GM15510 (cell line): ENCODE results near the gene ZNF784.
A peak's percentile ranks its signal among the peaks of the same experiment; 100 is the strongest.

Experiments
- POLR2A ChIP-seq: IDR thresholded peaks from 3 replicates; pipeline ENCODE4 v1.6.1; 2011; ENCODE audit warnings: borderline replicate concordance; ENCODE audit not compliant: insufficient read length; ENCODE audit errors: extremely low read depth

ZNF784 gene

DNA sequence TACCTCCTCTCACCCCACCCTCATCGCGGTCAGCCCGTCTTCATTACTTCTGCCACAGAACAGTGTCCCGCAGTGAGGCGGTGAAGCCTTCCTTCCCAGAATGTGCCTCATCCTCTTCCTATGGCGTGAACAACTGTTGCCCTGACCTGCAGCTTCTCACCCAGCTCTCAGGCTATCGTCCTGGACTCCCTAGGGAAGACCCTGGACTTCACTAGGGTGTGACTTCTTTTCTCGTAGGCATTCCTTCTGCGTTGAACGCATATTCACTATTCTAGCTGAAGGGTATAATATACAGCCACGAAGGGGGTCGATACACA lies 17.9 kb downstream of the ZNF784 start:
- no peak for TF ChIP-seq POLR2A

DNA sequence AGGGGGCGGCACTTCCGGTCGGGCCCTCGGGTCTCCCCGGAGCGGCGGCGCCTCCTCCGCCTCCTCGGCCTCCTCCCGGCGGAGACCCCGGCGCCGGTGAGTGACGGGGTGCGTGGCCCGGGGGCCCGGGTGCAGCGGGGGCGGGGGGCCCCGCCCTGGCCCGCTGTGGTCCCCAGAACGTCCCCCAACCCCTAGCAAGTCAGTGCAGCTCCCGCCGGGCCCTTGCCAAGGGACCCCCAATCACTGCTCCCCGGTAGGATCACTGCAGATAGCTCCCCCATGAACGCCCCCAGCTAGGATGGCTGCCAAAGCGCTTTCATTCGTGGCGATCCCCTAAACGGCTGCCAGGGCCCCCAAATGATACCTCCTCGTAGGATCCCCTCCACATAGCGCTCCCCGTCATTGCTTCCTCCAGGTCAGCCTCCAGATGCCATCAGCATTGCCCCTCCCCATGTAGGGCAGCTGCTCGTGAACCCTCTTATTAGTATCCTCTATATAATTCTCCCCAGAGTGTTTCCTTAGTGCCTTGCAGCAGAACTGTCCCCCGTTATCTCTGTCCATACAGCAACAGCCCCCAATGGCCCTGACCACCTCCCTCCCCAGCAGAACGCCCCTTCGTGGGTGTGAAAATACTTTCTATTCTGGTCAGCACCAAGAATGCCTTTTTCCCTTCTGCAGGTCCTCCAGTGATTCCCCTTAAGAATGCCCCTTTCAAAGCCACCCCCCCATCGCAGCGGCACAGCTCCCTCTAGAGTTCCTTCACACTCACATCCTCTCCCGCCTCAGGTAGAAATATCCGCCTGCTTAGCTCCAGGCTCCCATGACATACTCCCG lies 18.5 kb downstream of the ZNF784 start, which contains the start of gene ZNF865:
Gene ZNF865, plus strand, starts transcription at position 11 of the 834 bp plus-strand sequence. CDS start 7,972 bp downstream, outside the sequence.
- TF ChIP-seq POLR2A = peak; percentile 21

DNA sequence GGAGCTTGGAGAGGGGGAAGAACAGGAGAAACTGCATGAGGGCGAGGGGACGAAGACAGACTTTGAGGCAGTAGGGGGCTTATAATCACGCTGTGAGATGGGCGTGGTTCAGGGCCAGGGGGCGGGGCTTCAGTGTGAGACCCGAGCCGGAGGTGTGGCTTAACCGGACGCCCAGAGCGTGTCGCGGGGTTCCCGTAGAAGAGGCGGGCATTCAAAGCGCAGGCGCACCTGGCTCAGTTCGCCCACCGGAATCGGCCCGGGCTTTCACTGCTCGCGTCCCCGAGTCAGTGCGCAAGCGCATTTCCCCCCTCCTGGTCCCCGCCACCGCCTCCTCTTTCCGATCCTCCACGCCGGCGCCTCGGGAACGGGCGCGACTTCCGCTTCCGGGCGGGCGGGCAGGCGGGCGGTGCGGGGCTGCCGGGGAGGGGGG lies 19.1 kb downstream of the ZNF784 start:
- TF ChIP-seq POLR2A = peak; percentile 16

DNA sequence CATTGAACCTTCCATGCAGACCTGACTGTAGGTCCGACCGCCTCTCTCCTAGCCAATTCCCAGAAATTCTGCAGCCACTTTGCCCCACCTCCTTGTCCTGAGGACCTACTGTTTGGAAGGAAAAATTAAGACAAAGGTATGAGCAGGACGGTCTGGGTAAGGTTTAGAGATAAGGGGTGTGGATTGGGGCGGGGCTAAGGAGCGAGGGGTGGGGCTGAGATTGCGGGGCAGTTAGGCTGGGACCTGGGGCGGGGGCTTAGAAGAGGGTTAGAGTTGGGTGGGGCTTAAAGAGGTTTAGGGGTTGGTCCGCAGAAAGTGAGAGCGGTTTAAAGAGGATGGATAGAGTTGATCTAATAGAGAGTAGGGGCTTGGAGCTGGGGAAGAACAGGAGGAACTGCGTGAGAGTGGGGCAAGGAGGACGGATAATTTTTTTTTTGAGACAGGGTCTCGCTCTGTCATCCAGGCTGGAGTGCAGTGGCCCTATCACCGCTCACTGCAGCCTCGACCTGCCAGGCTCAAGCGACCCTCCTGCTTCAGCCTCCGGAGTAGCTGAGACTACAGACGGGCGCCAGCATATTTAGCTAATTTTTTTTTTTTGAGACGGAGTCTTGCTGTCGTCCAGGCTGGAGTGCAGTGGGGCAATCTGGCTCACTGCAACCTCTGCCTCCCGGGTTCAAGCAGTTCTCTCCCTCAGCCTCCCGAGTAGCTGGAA lies 20.6 kb downstream of the ZNF784 start:
- no peak for TF ChIP-seq POLR2A

DNA sequence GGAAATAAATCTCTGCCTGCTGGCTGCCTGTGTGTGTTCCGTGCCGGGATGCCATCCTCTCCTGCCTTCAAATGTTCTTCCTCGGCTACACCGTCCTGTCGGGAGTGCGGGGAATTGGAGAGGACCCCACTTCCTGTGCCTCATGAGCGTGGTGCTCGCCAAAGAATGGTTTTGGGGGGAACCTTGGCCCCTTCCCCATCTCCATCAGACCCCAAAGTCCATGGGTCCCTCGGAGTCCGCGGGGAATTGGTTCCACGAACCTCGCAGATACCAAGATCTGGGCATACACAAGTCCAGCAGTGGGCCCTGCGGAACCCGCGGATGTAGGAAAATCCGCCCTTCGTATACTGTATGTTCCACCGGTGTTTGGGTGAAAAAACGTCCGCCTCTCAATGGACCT lies 21.3 kb downstream of the ZNF784 start:
- no peak for TF ChIP-seq POLR2A

DNA sequence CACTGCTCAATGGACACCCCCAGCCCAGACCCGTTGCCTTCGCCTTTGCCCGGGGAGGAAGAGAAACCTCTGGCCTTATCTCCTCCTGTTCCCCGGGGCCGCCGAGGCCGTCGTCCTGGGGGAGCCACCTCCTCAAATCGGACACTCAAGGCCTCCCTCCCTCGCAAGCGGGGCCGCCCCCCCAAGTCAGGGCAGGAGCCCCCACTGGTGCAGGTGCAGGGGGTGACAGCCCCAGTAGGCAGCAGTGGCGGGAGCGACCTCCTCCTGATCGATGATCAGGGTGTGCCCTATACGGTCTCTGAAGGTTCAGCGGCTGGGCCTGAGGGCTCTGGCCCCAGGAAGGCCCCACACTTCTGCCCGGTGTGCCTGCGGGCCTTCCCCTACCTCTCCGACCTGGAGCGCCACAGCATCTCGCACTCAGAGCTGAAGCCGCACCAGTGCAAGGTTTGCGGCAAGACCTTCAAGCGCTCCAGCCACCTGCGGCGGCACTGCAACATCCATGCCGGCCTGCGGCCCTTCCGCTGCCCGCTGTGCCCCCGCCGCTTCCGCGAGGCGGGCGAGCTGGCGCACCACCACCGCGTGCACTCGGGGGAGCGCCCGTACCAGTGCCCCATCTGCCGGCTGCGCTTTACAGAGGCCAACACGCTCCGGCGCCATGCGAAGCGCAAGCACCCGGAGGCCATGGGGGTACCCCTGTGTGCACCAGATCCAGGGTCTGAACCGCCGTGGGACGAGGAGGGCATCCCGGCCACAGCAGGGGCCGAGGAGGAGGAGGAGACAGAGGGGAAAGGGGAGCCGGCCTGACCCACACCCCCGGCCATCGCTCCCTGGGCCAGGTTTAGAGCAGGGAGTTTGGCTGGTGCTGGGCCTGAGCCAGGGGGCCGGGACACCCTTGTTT lies 22.0 kb downstream of the ZNF784 start:
- TF ChIP-seq POLR2A = no peak

DNA sequence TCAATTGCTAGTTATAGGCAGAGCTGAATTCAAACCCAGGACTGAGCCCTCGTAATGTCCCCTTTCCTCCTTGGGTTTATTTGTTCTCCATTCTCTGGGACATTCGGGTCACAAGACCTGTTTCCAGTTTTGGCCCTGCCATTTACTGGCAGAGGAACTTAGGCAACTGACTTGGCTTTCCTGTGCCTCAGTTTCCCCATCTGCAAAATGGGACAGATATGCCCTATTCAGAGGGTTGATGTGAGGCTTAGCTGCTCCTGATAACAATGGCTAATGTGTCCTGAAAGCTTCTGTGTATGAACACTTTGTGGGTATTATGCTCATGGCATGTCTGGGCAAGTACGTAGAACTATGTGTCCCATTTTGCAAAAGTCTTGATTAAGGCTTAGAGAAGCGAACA lies 23.3 kb downstream of the ZNF784 start:
- no peak for TF ChIP-seq POLR2A

DNA sequence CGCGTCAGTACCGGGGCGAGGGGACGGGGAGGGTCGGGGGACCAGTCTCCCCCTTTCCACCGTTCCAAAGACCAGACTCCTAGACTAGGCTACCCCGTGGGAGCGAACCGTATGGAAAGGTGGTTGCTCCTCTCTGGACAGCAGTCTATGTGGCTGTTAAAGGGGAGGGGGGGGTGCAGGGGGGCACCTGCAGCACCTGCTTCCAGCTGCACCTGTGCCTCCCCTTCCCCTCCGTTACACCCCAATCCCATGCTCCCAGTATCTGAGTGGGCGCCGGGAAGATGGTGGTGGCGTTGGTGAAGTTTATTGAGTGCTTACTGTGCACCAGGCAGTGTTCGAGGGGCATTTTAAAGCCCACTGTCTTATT lies 23.7 kb downstream of the ZNF784 start:
- peak; percentile 35 for TF ChIP-seq POLR2A

DNA sequence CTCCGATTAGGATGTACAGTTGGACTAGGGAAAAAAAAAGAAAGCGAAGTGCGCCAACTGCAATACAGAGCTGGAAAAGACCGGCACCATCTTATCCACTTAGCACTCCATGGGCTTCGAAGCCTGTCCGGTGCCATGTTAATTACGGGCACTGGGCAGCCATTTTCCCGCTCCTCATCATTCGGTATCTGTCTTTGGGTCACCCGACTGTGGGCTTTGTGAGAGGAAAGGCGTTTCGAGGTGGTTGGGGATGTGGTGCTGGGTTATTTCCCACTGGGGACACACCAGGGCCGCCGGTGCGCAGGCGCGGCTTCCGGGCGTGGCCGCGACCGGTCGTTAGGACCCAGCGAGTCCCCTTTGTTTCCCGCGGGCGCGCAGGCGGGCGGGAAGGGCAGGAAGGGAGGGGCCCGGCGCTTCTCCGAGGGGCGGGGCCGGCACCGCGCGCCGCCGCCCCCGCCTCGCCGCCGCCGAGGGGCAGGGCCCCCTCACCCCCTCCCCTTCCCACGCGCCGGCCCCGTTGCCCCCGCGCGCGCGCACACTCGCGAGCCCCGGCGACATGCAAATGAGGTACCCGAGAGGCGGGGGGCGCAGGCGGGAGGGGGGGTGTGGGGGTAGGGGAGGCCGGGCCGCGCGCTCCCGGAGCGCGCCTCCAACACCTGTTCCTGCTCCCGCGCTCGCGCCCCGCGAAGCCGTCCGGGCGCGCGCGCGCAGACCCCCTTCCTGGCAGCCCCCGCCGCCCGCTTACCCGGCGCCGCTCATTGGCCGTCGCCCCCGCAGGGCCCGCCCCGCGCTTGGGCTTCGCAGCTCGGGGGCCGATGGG lies 24.3 kb downstream of the ZNF784 start, which contains the start of gene ZNF524:
Gene ZNF524, plus strand, starts transcription at position 447 of the 820 bp plus-strand sequence. CDS start 1,825 bp downstream, outside the sequence.
- peak; percentile 10 for TF ChIP-seq POLR2A

GRCh38 chr19:55599468-55599841 lies 24.9 kb downstream of the ZNF784 start, which contains the start of gene FIZ1:
TSS of gene FIZ1 (minus strand) at chr19:55599517. CDS start at chr19:55597865, 1,652 bp downstream.
- TF ChIP-seq POLR2A = no peak

GRCh38 chr19:55598719-55599467 lies 25.5 kb downstream of the ZNF784 start:
- peak; percentile 42 for TF ChIP-seq POLR2A

DNA sequence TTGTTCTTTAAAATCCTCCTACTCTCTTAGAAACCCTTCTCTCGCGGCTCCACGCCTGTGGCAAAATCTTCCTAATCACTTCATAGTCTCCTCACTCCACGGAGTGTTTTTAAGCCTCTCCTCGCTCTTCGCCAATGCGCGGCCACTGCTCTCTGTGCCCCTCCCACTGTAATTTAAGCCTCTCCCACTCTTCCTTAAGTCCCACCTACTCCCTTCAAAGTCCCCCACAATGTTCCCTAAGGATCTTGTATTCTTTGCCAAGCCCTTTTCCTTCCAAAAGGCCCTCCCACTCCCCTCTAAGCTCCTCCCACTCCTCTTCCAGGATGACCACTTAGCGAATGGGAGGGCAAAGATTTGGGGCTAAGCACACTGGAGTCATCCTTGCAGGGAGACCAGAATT lies 26.3 kb downstream of the ZNF784 start:
- TF ChIP-seq POLR2A = no peak

GRCh38 chr19:55597501-55597921 lies 26.9 kb downstream of the ZNF784 start:
- TF ChIP-seq POLR2A = no peak
